ENCODE data around the gene CSRNP3. TPM values are rescaled to one million over a fixed set of nuclear protein-coding genes. Genes with fewer than 3 reads are reported as not detected.
A peak's percentile ranks its signal among the peaks of the same experiment; 100 is the strongest.

CSRNP3 gene
- total RNA-seq, 2 donors from 2014 or later: 1.8 to 2.7 TPM

DNA sequence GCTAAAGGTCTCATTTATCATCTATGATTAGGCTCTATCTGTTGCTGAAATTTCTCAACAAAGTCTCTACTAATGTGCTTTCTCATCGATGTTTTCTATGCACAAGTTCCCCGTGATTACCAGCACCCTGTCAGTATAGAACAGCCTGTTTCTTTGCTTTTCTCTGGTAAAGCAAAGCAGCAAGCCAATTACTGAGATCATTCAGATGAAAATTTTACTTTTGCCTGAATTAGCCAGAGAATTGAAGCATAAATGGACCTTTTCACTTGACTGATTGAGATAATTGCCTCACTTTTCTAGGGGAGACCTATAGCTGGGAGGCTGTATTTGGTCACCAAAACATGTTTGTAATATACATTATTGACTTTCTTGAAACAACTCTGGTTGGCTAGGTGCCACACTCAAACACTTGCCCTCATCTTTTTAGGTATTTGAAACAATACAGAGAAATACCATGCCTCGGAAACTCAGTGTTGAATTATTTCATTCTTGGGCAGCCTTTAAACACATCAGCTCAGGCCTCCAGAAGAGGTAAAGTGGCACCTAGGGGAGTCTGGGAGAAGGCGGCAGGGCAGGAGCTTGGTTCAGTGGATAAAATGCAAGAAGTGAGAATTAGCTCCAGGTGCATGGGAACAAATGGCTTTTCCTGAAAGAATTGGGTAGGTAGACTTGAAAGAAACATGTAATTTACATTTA, 228.4 kb downstream of the CSRNP3 start:
- TF ChIP-seq, protein P1, sequence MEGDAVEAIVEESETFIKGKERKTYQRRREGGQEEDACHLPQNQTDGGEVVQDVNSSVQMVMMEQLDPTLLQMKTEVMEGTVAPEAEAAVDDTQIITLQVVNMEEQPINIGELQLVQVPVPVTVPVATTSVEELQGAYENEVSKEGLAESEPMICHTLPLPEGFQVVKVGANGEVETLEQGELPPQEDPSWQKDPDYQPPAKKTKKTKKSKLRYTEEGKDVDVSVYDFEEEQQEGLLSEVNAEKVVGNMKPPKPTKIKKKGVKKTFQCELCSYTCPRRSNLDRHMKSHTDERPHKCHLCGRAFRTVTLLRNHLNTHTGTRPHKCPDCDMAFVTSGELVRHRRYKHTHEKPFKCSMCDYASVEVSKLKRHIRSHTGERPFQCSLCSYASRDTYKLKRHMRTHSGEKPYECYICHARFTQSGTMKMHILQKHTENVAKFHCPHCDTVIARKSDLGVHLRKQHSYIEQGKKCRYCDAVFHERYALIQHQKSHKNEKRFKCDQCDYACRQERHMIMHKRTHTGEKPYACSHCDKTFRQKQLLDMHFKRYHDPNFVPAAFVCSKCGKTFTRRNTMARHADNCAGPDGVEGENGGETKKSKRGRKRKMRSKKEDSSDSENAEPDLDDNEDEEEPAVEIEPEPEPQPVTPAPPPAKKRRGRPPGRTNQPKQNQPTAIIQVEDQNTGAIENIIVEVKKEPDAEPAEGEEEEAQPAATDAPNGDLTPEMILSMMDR (IDR thresholded peaks at IDR 0.05): no peak
- no peaks in the 10 kb centered on the region for H3K27me3 ChIP-seq (replicated peaks; ENCODE audit: insufficient read depth)
- no peak for ATAC-seq (ENCODE audit: insufficient number of reproducible peaks, low FRiP score, low read depth)

DNA sequence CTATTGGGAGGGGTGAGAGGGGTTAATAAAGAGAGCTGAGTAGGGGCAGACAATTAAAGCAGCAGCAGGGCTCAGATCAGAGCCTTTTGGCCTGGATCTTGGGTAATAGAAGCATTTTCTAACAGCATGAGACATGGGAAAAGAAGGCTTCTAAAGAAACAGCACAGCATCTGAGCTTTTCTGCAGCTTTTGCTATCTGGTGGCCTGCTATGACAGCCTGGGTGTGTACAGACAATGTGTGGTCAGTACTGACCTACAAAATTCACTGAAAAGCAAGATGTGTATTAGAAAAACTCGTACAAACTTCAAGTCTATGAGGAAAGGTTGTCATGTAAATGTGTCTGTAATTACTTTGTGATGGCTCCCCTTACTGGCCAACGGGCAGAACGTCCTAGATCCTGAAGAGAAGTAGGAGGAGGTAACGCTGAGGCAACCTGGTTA, 229.0 kb downstream of the CSRNP3 start:
- Histone ChIP-seq H3K4me3 (no peak overlapping the region), H3K9me3 (no peaks in the 10 kb centered on the region), H3K4me1 (ENCODE audit: control insufficient read depth in 1 of 2, low read depth in 2 of 2) (peaks cover 5 to 9% of the 10 kb centered on the region in 2 donors), H3K36me3 (no peaks in the 10 kb centered on the region), H3K27me3 (replicated peaks; ENCODE audit: insufficient read depth) (no peaks in the 10 kb centered on the region), H3K27ac (no peak overlapping the region)
- ATAC-seq (ENCODE audit: insufficient number of reproducible peaks, low FRiP score, low read depth) (peak; percentile 88), DNase-seq (ENCODE audit: low spot score) (no peak)
- TF ChIP-seq, protein P1 (IDR thresholded peaks at IDR 0.05): peak; percentile 46

More for the DNA sequence above, 228.4 kb downstream of the CSRNP3 start:
- Histone ChIP-seq H3K36me3 (no peaks in the 10 kb centered on the region), H3K27ac (no peak overlapping the region), H3K4me3 (no peak overlapping the region), H3K4me1 (ENCODE audit: control insufficient read depth in 1 of 2, low read depth in 2 of 2) (peaks cover 5 to 9% of the 10 kb centered on the region in 2 donors), H3K9me3 (no peaks in the 10 kb centered on the region)
- no peak for DNase-seq (ENCODE audit: low spot score)

DNA sequence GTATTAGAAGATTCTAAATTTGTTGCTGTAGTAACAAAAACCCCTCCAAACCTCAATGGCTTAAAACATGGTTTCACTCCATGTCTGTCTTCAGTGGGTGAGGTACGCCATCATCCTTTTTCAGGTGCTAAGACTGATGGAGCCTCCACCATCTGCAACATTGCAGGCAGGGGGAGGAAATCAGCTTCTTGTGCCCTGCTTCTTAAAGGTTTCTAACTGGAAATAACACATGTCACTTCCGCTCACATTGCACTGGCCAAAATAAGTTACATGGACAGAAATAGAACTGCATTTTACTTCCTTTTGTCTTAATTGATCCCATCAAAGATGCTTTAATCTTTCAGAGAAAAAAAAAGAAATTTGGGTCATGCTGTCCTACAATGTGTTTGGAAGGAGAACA, 230.4 kb downstream of the CSRNP3 start:
- ATAC-seq (ENCODE audit: insufficient number of reproducible peaks, low FRiP score, low read depth) (no peak), DNase-seq (ENCODE audit: low spot score) (no peak)
- Histone ChIP-seq H3K36me3 (no peaks in the 10 kb centered on the region), H3K4me3 (no peak overlapping the region), H3K4me1 (ENCODE audit: control insufficient read depth in 1 of 2, low read depth in 2 of 2) (peaks cover 5 to 9% of the 10 kb centered on the region in 2 donors), H3K27me3 (replicated peaks; ENCODE audit: insufficient read depth) (no peaks in the 10 kb centered on the region), H3K27ac (no peak overlapping the region), H3K9me3 (no peaks in the 10 kb centered on the region)
- TF ChIP-seq, protein P1 (IDR thresholded peaks at IDR 0.05): no peak

DNA sequence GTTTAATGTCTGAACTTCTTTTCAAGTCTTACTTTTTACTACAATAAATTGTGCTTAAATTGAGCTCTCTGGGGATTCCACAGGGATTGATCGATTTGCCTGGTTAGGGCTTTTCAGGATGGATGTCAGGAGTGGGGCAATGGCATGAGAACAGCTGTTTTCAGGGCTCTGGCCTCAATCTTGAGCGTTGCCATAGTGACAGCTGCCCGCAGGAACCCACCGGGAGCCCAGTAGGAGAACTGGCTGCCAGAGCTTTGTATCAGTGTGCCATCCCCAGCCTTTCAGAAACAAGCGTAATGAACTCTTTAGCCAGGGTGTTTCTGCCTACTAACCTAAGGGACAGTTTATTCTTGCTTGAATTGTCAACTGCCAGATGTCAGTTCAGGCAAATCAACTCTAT, 231.0 kb downstream of the CSRNP3 start:
- DNase-seq (ENCODE audit: low spot score): no peak
- no peak for ATAC-seq (ENCODE audit: insufficient number of reproducible peaks, low FRiP score, low read depth)
- Histone ChIP-seq H3K27me3 (replicated peaks; ENCODE audit: insufficient read depth) (no peaks in the 10 kb centered on the region), H3K4me3 (no peak overlapping the region), H3K9me3 (no peaks in the 10 kb centered on the region), H3K4me1 (ENCODE audit: control insufficient read depth in 1 of 2, low read depth in 2 of 2) (peaks cover 5 to 9% of the 10 kb centered on the region in 2 donors), H3K27ac (no peak overlapping the region), H3K36me3 (no peaks in the 10 kb centered on the region)
- TF ChIP-seq, protein P1 (IDR thresholded peaks at IDR 0.05): no peak

DNA sequence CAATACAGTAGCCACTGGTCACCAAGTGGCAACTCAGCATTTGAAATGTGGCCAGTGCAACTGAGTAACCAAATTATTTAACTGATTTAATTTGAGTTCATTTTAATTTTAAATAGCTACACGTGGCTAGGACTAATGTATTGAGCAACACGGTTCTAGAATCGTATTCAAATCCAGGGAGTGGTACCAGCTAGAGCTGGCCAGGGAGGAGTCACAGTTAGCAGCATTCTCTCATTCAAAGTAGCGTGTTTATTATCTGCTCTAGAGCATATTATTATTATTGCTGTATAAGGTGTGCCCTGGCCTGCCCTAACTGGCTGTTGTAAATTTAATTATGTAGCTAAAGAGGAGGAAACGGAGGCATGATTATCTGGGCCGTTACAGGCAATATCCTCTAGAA, 231.6 kb downstream of the CSRNP3 start:
- Histone ChIP-seq H3K27me3 (replicated peaks; ENCODE audit: insufficient read depth) (no peaks in the 10 kb centered on the region), H3K4me3 (no peak overlapping the region), H3K36me3 (no peaks in the 10 kb centered on the region), H3K9me3 (no peaks in the 10 kb centered on the region), H3K27ac (no peak overlapping the region), H3K4me1 (ENCODE audit: control insufficient read depth in 1 of 2, low read depth in 2 of 2) (peaks cover 5 to 9% of the 10 kb centered on the region in 2 donors)
- DNase-seq (ENCODE audit: low spot score) (no peak), ATAC-seq (ENCODE audit: insufficient number of reproducible peaks, low FRiP score, low read depth) (no peak)
- TF ChIP-seq, protein P1 (IDR thresholded peaks at IDR 0.05): no peak

All from thoracic aorta (tissue), 2 donors.